H1 (cell line): ENCODE measurements around the gene WDR90. TPM values are rescaled to one million over a fixed set of nuclear protein-coding genes. Genes with fewer than 3 reads are reported as not detected.
A peak's percentile ranks its signal among the peaks of the same experiment; 100 is the strongest.

Experiments used
- CTCF ChIA-PET: fragments of 300-600 bp; sonication (Branson Sonifier 250); formaldehyde crosslinking; loops from one replicate; lab custom pipeline; 2021; ENCODE audit not compliant: partially characterized antibody; lab: Charles Lee
- POLR2A ChIA-PET: fragments of 300-600 bp; sonication (Branson Sonifier 250); formaldehyde crosslinking; loops from one replicate; lab custom pipeline; 2021; ENCODE audit warnings: inconsistent platforms; ENCODE audit not compliant: partially characterized antibody; lab: Charles Lee
- DNase-seq, 2 experiments: peaks; one replicate each; pipeline versions ENCODE4 v3.0.0 to v3.0.0-alpha.2; 2010 to 2022; ENCODE audit warnings: low spot score in 2 of 2, low read depth in 1 of 2, mixed read lengths in 1 of 2
- FAIRE-seq: peaks from 2 replicates; lab custom pipeline; 2011; peaks lifted over from hg19 to GRCh38; lab: Jason Lieb, UNC
- H2AFZ ChIP-seq: 2 replicates; pipeline ENCODE4 v1.8.1; 2012; ENCODE audit warnings: low read length, inconsistent platforms
- H2AK5ac ChIP-seq: 2 replicates; pipeline ENCODE4 v1.6.1; 2013; ENCODE audit warnings: low read depth, low read length
- H2BK120ac ChIP-seq: replicated peaks from 2 replicates; pipeline ENCODE3; 2013; ENCODE audit warnings: low read depth, low read length, inconsistent platforms
- H2BK12ac ChIP-seq: 2 replicates; pipeline ENCODE4 v1.6.1; 2013; ENCODE audit warnings: low read depth, low read length
- H2BK15ac ChIP-seq: 2 replicates; pipeline ENCODE4 v1.6.1; 2013; ENCODE audit warnings: low read length
- H2BK20ac ChIP-seq: 2 replicates; pipeline ENCODE4 v1.6.1; 2013; ENCODE audit warnings: low read length
- H2BK5ac ChIP-seq: 2 replicates; pipeline ENCODE4 v1.6.1; 2013; ENCODE audit warnings: low read depth, low read length
- H3K14ac ChIP-seq: 2 replicates; pipeline ENCODE4 v1.6.1; 2013; ENCODE audit warnings: inconsistent platforms; ENCODE audit not compliant: insufficient read length
- H3K18ac ChIP-seq: 2 replicates; pipeline ENCODE4 v1.6.1; 2013; ENCODE audit warnings: low read length; ENCODE audit errors: extremely low read depth
- H3K23ac ChIP-seq: 2 replicates; pipeline ENCODE4 v1.6.1; 2013; ENCODE audit warnings: inconsistent platforms; ENCODE audit not compliant: insufficient read length
- H3K23me2 ChIP-seq: 2 replicates; pipeline ENCODE4 v1.6.1; 2013; ENCODE audit warnings: low read depth, low read length
- H3K27ac ChIP-seq: 2 replicates; pipeline ENCODE4 v1.6.1; 2011; ENCODE audit warnings: low read depth, low read length, inconsistent platforms
- H3K27me3 ChIP-seq, 4 experiments: replicated peaks in 1 of 4; 1 replicate in 1 of 4; 2 replicates in 3 of 4; pipeline versions ENCODE4 v1.6.1 to v1.8.1; 2011 to 2013; ENCODE audit warnings: low read length in 3 of 4, mild to moderate bottlenecking in 3 of 4, inconsistent platforms in 2 of 4, mixed read lengths in 2 of 4, moderate library complexity in 1 of 4; ENCODE audit not compliant: control insufficient read depth in 3 of 4, insufficient read depth in 3 of 4; ENCODE audit errors: extremely low read depth in 1 of 4
- H3K36me3 ChIP-seq, 4 experiments: 2 replicates each; pipeline versions ENCODE4 v1.6.1 to v1.8.1; 2011 to 2013; ENCODE audit warnings: mild to moderate bottlenecking in 4 of 4, low read length in 3 of 4, moderate library complexity in 2 of 4, control low read depth in 1 of 4, inconsistent platforms in 1 of 4; ENCODE audit not compliant: insufficient read depth in 4 of 4, control insufficient read depth in 2 of 4
- H3K4ac ChIP-seq: replicated peaks from 2 replicates; pipeline ENCODE3; 2013; ENCODE audit warnings: low read length, low read depth, mixed read lengths, inconsistent platforms; ENCODE audit not compliant: insufficient read length
- H3K4me1 ChIP-seq, 4 experiments: replicated peaks in 1 of 4; 1 replicate in 1 of 4; 2 replicates in 3 of 4; pipeline versions ENCODE4 v1.6.1 to v1.8.1; 2011 to 2013; ENCODE audit warnings: low read length in 3 of 4, inconsistent platforms in 2 of 4, mixed read lengths in 1 of 4; ENCODE audit not compliant: insufficient read depth in 4 of 4, control insufficient read depth in 3 of 4
- H3K4me2 ChIP-seq, 2 experiments: 2 replicates each; pipeline versions ENCODE4 v1.6.1 to v1.8.1; 2011 to 2013; ENCODE audit warnings: low read depth in 2 of 2, low read length in 2 of 2, control low read depth in 1 of 2, inconsistent platforms in 1 of 2, mild to moderate bottlenecking in 1 of 2; ENCODE audit not compliant: insufficient read depth in 1 of 2
- H3K4me3 ChIP-seq, 4 experiments: fragments of 200-600, 300-600 bp in 1 of 4; sonication (generic), shearing (Covaris generic), sonication (Bioruptor Twin) in 1 of 4; 2 replicates each; pipeline versions ENCODE4 v1.5.1 to v1.8.1; 2011 to 2016; ENCODE audit warnings: low read length in 4 of 4, low read depth in 3 of 4, control low read depth in 2 of 4, inconsistent platforms in 2 of 4, mild to moderate bottlenecking in 2 of 4, mixed read lengths in 1 of 4, moderate library complexity in 1 of 4; ENCODE audit not compliant: insufficient read depth in 2 of 4; ENCODE audit errors: extremely low read depth in 1 of 4
- H3K56ac ChIP-seq: replicated peaks from 2 replicates; pipeline ENCODE3; 2013; ENCODE audit warnings: low read depth, mild to moderate bottlenecking, mixed read lengths, low read length, inconsistent platforms; ENCODE audit not compliant: insufficient read length
- H3K79me1 ChIP-seq: 2 replicates; pipeline ENCODE4 v1.6.1; 2013; ENCODE audit warnings: low read depth, low read length, control low read depth
- H3K79me2 ChIP-seq, 2 experiments: 2 replicates each; pipeline versions ENCODE4 v1.6.1 to v1.8.1; 2012 to 2013; ENCODE audit warnings: low read length in 2 of 2, mild to moderate bottlenecking in 2 of 2, inconsistent platforms in 1 of 2; ENCODE audit not compliant: insufficient read depth in 2 of 2, control insufficient read depth in 1 of 2
- H3K9ac ChIP-seq, 4 experiments: replicated peaks in 1 of 4; 1 replicate in 1 of 4; 2 replicates in 3 of 4; pipeline versions ENCODE4 v1.6.1 to v1.8.1; 2011 to 2013; ENCODE audit warnings: low read depth in 3 of 4, low read length in 3 of 4, control low read depth in 2 of 4, mild to moderate bottlenecking in 2 of 4, moderate library complexity in 2 of 4, inconsistent platforms in 1 of 4; ENCODE audit errors: extremely low read depth in 1 of 4
- H3K9me3 ChIP-seq, 2 experiments: 2 replicates each; pipeline versions ENCODE4 v1.6.1 to v1.8.1; 2012 to 2013; ENCODE audit warnings: mild to moderate bottlenecking in 2 of 2, moderate library complexity in 2 of 2, control low read depth in 1 of 2, inconsistent platforms in 1 of 2, low read depth in 1 of 2, low read length in 1 of 2, mixed read lengths in 1 of 2; ENCODE audit not compliant: insufficient read depth in 2 of 2
- H4K20me1 ChIP-seq, 2 experiments: replicated peaks in 1 of 2; 2 replicates each; pipeline versions ENCODE3 to v1.8.1; 2011 to 2013; ENCODE audit warnings: inconsistent platforms in 2 of 2, low read length in 2 of 2, mild to moderate bottlenecking in 1 of 2; ENCODE audit not compliant: insufficient read depth in 2 of 2, control insufficient read depth in 1 of 2
- H4K5ac ChIP-seq: 2 replicates; pipeline ENCODE4 v1.6.1; 2013; ENCODE audit warnings: low read length, low read depth, mixed read lengths, inconsistent platforms; ENCODE audit not compliant: insufficient read length
- H4K8ac ChIP-seq: 2 replicates; pipeline ENCODE4 v1.8.0; 2013; ENCODE audit warnings: mild to moderate bottlenecking, moderate library complexity, low read length, inconsistent platforms; ENCODE audit not compliant: insufficient read depth; ENCODE audit errors: extremely low read depth
- H4K91ac ChIP-seq: replicated peaks from 2 replicates; pipeline ENCODE3; 2013; ENCODE audit warnings: low read length, mixed read lengths, inconsistent platforms; ENCODE audit not compliant: insufficient read length
- ASH2L ChIP-seq: fragments of 200-600, 300-600 bp; sonication (generic); IDR thresholded peaks from one replicate; pipeline ENCODE4 v1.7.1; 2017; ENCODE audit warnings: low read length
- EP300 ChIP-seq, 2 experiments: IDR thresholded peaks; 1 replicate in 1 of 2; 2 replicates in 1 of 2; pipeline ENCODE4 v1.6.1; 2011 to 2012; ENCODE audit warnings: low read depth in 2 of 2, low read length in 2 of 2, mild to moderate bottlenecking in 2 of 2, borderline replicate concordance in 1 of 2, inconsistent platforms in 1 of 2, moderate library complexity in 1 of 2
- EZH2 ChIP-seq: fragments of 200-600 bp; sonication (generic); IDR thresholded peaks from 2 replicates; pipeline ENCODE4 v1.7.1; 2012; ENCODE audit warnings: low read depth, mild to moderate bottlenecking, moderate library complexity, low read length, inconsistent platforms; ENCODE audit not compliant: severe bottlenecking
- GTF2F1 ChIP-seq: IDR thresholded peaks from 2 replicates; pipeline ENCODE4 v1.6.1; 2012; ENCODE audit warnings: low read depth, low read length, improper control_type of control experiment, borderline replicate concordance
- KDM4A ChIP-seq: IDR thresholded peaks from one replicate; pipeline ENCODE4 v1.7.1; 2012; ENCODE audit warnings: low read depth, mild to moderate bottlenecking, moderate library complexity, low read length, inconsistent platforms; ENCODE audit not compliant: severe bottlenecking
- MAFK ChIP-seq: IDR thresholded peaks from 2 replicates; pipeline ENCODE4 v1.6.1; 2012; ENCODE audit warnings: low read depth, mild to moderate bottlenecking, improper control_type of control experiment, low read length
- POLR2A ChIP-seq, 2 experiments: IDR thresholded peaks; 1 replicate in 1 of 2; 2 replicates in 1 of 2; pipeline ENCODE4 v1.6.1; 2011; ENCODE audit warnings: low read depth in 2 of 2, low read length in 2 of 2, mild to moderate bottlenecking in 2 of 2; ENCODE audit errors: control extremely low read depth in 1 of 2
- TAF7 ChIP-seq: optimal IDR thresholded peaks from 2 replicates; pipeline ENCODE3; 2011; ENCODE audit warnings: low read depth, mild to moderate bottlenecking, inconsistent platforms, low read length, moderate library complexity, borderline replicate concordance
- USF2 ChIP-seq: IDR thresholded peaks from 2 replicates; pipeline ENCODE4 v1.6.1; 2011; ENCODE audit warnings: low read length, improper control_type of control experiment
- ZNF274 ChIP-seq: IDR thresholded peaks from 2 replicates; pipeline ENCODE4 v1.7.0; 2012; ENCODE audit warnings: low read length, borderline replicate concordance; ENCODE audit errors: extremely low read depth
- WGBS, 2 experiments: shearing (Covaris generic) in 1 of 2; methylation state at CpG; one replicate each; pipeline versions ENCODE4 v1.1.6 to v1.1.7; 2013 to 2015; ENCODE audit warnings: low lambda C conversion rate in 2 of 2, mixed read lengths in 2 of 2, inconsistent platforms in 1 of 2, low coverage in 1 of 2, missing lambda C conversion rate in 1 of 2; ENCODE audit not compliant: insufficient replicate concordance in 2 of 2, insufficient coverage in 1 of 2, insufficient read length in 1 of 2; ENCODE audit errors: extremely low coverage in 1 of 2, missing lambda C conversion rate in 1 of 2; 5-methylcytosine and 5-hydroxymethylcytosine counted together
- polyA plus RNA-seq, 7 experiments: library from polyadenylated mRNA; depleted of rRNA in 3 of 7; stranded (reverse) in 5 of 7; unstranded in 2 of 7; fragments of >200 nt in 5 of 7; fragments of 200-250 nt in 2 of 7; gene quantifications; 1 replicate in 5 of 7; 2 replicates in 1 of 7; 4 replicates in 1 of 7; pipeline versions ENCODE4 v1.2.1 to v1.2.3, GENCODE V29; 2011 to 2013; ENCODE audit warnings: missing spikeins in 2 of 7, mixed read lengths in 2 of 7
- total RNA-seq: library from RNA; stranded (reverse); fragmentation: NEBNext Ultra II Directional; extraction: Animal tissue kit (Norgen Biotek cat#: 25700); gene quantifications from 2 replicates; pipeline ENCODE4 v1.2.1, GENCODE V29; 2021

The WDR90 gene
- total and polyA plus RNA-seq, 2 of the 8 experiments (the other 6 are each of a cell fraction or from before 2014, with no cell fraction given), result 24.0 to 47.2 TPM

- DNase-seq (peak in 1 of 2 experiments; percentile 72), FAIRE-seq (no peak)
- peaks cover 0 to 2% of the 10 kb centered on the region in 2 experiments; a peak in 1 of 4 replicates for H3K79me2 ChIP-seq
- H3K4me2 ChIP-seq, result peak overlapping the region; percentile 79 to 88
- H2BK5ac ChIP-seq, result peak overlapping the region; percentile 94; the same call in 1 of the 2 replicates
- H2BK12ac ChIP-seq, result peak overlapping the region; percentile 85; the same call in 1 of the 2 replicates
- H3K4me1 ChIP-seq, result peaks cover 0 to 27% (median 21%) of the 10 kb centered on the region in 4 experiments; a peak in 6 of 7 replicates
- H2AK5ac ChIP-seq, result peak overlapping the region; percentile 25; the same call in 1 of the 2 replicates
- no peaks in the 10 kb centered on the region for H3K27me3 ChIP-seq
- peak overlapping the region; percentile 96 for H3K18ac ChIP-seq
- peak overlapping the region; percentile 92; the same call in 1 of the 2 replicates for H2BK15ac ChIP-seq
- 47% methylated on average over 24 of the region's 29 CpGs; no CpG with 5 or more reads in 1 of the 2 experiments for WGBS, 2 experiments
- peak overlapping the region; percentile 66 for H4K8ac ChIP-seq
- H4K91ac ChIP-seq, result peak overlapping the region; percentile 63
- H2BK120ac ChIP-seq, result peak overlapping the region; percentile 82
- peak overlapping the region; percentile 84 for H4K5ac ChIP-seq
- H2BK20ac ChIP-seq, result peak overlapping the region; percentile 55; the same call in 1 of the 2 replicates
- no peaks in the 10 kb centered on the region for H3K9me3 ChIP-seq
- no peak overlapping the region for H3K23ac ChIP-seq
- H3K4me3 ChIP-seq, result peak overlapping the region in 2 of 4 experiments; percentile 19 to 61; a peak in 4 of 8 replicates
- ChIA-PET CTCF (interaction anchor here (1.0 to 2.1 kb wide), 5 partner anchors 8 to 45 kb away, joined by 3 to 7 read pairs (median 5); no protein-coding TSS in a partner anchor), POLR2A (interaction anchor here (0.6 to 1.6 kb wide), 23 partner anchors 8 to 206 kb away, joined by 3 to 11 read pairs (median 3); partner anchors contain the start of genes CAPN15, JMJD8, NHLRC4 and RAB40C)
- H4K20me1 ChIP-seq, result peaks cover 3 to 10% of the 10 kb centered on the region in 2 experiments
- peak overlapping the region; percentile 63; the same call in 1 of the 2 replicates for H3K27ac ChIP-seq
- H3K23me2 ChIP-seq, result peaks cover 2% of the 10 kb centered on the region; the same call in 1 of the 2 replicates
- H3K36me3 ChIP-seq, result peaks cover 0 to 25% (median 3%) of the 10 kb centered on the region in 4 experiments; a peak in 4 of 8 replicates
- peak overlapping the region; percentile 90 for H3K4ac ChIP-seq
- peak overlapping the region in 2 of 4 experiments; percentile 4 to 8; a peak in 3 of 7 replicates for H3K9ac ChIP-seq
- H3K14ac ChIP-seq, result no peak overlapping the region
- no peaks in the 10 kb centered on the region for H3K79me1 ChIP-seq
- peak overlapping the region; percentile 60 for H3K56ac ChIP-seq
- H2AFZ ChIP-seq, result no peak overlapping the region
- peak in 1 of 2 experiments; percentile 36; a peak in 1 of 3 replicates for TF ChIP-seq POLR2A (IDR thresholded peaks at IDR 0.05; ENCODE audit: control extremely low read depth in 1 of 2, low read depth in 2 of 2, low read length in 2 of 2)
- no peak for TF ChIP-seq TAF7
- no peak for TF ChIP-seq EP300 (IDR thresholded peaks at IDR 0.05; ENCODE audit: borderline replicate concordance in 1 of 2, low read depth in 2 of 2, low read length in 2 of 2)
- no peak for TF ChIP-seq GTF2F1
- no peak for TF ChIP-seq MAFK
- peak; percentile 52 for TF ChIP-seq USF2
- no peak for TF ChIP-seq ASH2L
- TF ChIP-seq ZNF274, result no peak
- no peak for TF ChIP-seq KDM4A
- no peak for TF ChIP-seq EZH2
Measured at GRCh38 chr16:630249-630814, 18.8 kb upstream of the WDR90 start.
